Measurements from ENCODE around the gene TAF11L11.
"Not testable (repeated sequence)": the region's sequence is repeated elsewhere in the genome, so short reads cannot be mapped to it uniquely, and the experiment has no call there.

The TAF11L11 gene

DNA sequence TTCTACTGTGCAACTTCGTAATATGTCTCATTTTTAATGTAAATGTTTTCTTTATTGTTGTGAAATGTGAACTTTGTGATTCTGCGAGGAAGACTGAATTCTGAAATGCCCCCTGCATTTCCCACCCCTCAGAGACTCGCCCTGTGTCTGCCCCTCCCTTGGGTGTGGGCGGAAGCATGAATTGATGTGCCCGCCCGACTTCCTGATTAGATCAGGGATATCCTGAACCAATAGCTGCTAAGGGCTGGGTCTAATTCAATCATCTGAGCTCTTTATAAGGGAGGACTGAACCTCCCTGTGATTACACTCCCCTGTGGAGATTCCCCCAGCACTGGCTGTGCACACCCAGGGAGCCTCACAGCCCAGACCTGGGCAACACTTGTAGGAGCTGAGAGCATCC, at the start of gene TAF11L11:
TSS of gene TAF11L11 (plus strand) at position 304 of the 400 bp plus-strand sequence.
- not testable (repeated sequence) for DNase-seq

GRCh38 chr5:17585658-17586057, 18.3 kb upstream of the TAF11L11 start, which contains the start of gene TAF11L7:
Gene TAF11L7, minus strand, starts transcription at chr5:17585758.
- not testable (repeated sequence) for DNase-seq

DNA sequence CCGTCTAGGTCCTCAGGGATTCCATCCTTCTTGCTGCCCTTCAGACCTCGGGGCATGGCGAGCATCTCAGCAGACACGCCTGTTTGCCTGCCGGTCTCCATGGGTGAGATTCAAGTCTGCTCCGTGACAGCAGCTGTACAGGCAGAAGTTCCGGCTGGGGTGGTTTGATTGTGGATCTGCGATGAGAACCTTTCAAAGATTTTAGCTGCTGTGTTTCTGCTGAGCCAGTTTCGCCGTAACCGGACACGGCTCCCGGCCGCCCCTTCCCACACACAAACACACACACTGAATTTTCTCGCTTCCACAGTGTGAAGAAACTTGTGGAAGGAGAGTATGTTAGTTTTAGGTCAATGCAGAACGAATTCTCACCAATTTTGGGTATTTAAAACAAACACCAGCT, 13.1 kb upstream of the TAF11L11 start, which contains the start of gene TAF11L8:
TSS of gene TAF11L8 (minus strand) at position 101 of the 400 bp plus-strand sequence.
- not testable (repeated sequence) for DNase-seq

GRCh38 chr5:17594255-17594654, 9.7 kb upstream of the TAF11L11 start, which contains the start of gene TAF11L9:
Gene TAF11L9, minus strand, starts transcription at chr5:17594394.
- not testable (repeated sequence) for DNase-seq

DNA sequence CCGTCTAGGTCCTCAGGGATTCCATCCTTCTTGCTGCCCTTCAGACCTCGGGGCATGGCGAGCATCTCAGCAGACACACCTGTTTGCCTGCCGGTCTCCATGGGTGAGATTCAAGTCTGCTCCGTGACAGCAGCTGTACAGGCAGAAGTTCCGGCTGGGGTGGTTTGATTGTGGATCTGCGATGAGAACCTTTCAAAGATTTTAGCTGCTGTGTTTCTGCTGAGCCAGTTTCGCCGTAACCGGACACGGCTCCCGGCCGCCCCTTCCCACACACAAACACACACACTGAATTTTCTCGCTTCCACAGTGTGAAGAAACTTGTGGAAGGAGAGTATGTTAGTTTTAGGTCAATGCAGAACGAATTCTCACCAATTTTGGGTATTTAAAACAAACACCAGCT, 6.3 kb upstream of the TAF11L11 start, which contains the start of gene TAF11L10:
TSS of gene TAF11L10 (minus strand) at position 101 of the 400 bp plus-strand sequence.
- not testable (repeated sequence) for DNase-seq

DNA sequence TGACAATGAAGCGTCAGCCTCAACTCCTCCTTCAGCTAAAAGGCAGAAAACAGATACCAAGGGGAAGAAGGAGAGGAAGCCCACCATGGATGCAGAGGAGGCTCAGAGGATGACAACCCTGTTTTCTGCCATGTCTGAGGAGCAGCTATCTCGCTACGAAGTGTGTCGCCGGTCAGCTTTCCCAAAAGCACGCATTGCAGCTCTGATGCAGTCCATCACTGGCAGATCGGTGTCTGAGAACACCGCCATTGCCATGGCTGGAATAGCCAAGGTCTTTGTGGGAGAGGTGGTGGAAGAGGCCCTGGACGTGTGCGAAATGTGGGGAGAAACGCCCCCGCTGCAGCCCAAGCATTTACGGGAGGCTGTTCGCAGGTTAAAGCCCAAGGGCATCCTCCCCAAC, 968 bp downstream of the TAF11L11 start:
- no peak for DNase-seq

- DNase-seq, result not testable (repeated sequence)
Measured at GRCh38 chr5:17607461-17607860, 3.5 kb downstream of the TAF11L11 start.

GRCh38 chr5:17610092-17610491, 6.1 kb downstream of the TAF11L11 start, which contains the start of gene TAF11L12:
Gene TAF11L12, plus strand, starts transcription at chr5:17610392.
- DNase-seq, result not testable (repeated sequence)

DNA sequence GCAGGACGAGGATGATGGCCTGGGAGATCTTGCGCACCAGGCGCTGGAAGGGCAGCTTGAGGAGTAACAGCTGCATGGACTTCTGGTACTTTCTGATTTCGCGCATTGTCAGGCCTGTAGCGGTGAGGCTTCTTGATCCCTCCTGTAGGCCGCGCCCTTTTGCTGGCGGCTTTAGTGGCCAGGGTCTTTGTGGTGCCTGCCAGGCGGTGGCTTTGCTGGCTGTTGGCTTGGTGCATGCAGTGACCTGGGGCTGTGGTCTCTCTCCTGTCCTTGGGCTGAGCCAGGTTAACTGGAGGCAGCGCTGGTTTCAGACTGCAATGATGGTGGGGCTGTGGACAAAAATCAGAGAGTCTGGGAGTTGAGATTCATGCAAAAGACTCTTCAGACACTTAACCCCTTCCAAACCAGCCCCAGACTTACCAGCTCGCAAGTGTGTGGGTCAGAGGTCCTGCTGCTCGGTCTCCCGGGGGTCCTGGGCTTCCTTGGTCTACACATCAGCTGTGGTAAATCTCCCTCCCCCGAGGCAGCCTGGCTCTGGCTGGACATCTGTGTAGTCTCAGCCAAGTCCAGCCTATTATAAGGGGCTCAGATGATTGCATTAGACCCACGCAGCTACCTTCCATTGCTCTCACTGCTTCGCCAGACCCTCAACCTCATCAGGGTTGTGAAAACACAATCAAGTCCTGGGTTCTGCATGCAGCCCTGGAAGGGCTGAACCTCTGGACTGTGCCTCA, 11.1 kb downstream of the TAF11L11 start:
- no peak for DNase-seq

DNA sequence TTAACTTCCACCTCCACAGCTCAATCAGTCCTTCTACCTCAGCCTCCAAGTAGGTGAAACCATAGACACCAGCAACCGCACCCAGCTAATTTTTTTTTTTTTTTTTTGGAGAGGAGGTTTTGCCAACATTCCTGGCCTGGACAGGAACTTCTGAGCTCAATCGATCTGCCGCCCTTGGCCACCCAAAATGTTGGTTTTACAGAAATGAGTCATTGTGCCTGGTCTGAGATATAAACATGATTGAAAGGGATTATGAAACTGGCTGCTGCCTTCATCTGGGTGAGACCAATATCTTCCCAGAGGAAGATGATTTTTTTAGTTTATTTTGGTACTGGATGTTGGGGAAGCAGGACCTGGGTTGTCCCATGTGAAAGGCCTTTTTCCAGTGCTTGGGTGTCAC, 15.4 kb downstream of the TAF11L11 start:
- DNase-seq, result no peak

- DNase-seq, result no peak
Measured at GRCh38 chr5:17620627-17621026, 16.6 kb downstream of the TAF11L11 start.

DNA sequence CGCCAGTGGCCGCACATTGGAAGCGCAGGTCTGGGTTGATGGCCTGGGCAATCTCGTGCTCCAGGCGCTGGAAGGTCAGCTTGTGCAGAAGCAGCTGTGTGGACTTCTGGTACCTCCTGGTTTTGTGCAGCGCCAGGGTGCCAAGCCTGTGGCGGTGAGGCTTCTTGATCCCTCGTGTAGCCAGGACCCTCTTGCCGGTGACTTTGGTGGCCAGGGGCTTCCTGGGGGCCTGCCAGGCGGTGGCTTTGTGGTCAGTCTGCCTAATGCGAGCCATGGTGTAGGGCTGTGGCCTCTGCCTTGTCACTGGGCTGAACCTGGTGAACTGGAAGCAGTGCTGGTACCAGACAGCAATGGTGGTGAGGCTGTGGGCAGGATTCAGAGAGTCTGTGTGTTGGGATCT, 21.7 kb downstream of the TAF11L11 start:
- no peak for DNase-seq

- not testable (repeated sequence) for DNase-seq
Measured at GRCh38 chr5:17631788-17632187, 27.8 kb downstream of the TAF11L11 start, which contains the start of gene TAF11L13. Gene TAF11L13, plus strand, starts transcription at chr5:17632088.

GRCh38 chr5:17634160-17634559, 30.2 kb downstream of the TAF11L11 start, which contains the start of gene TAF11L14:
Gene TAF11L14, plus strand, starts transcription at chr5:17634460.
- no peak for DNase-seq

- not testable (repeated sequence) for DNase-seq
Measured at GRCh38 chr5:17649232-17649631, 45.2 kb downstream of the TAF11L11 start.

GRCh38 chr5:17655201-17655759, 51.3 kb downstream of the TAF11L11 start:
- DNase-seq, result not testable (repeated sequence)
